Mammary epithelial cell (primary cell): ENCODE data around the gene EIF2AK3.

ENCODE experiments used
- EZH2 ChIP-seq: IDR thresholded peaks from 2 replicates; pipeline ENCODE4 v1.6.1; 2012; ENCODE audit warnings: low read length, inconsistent platforms, borderline replicate concordance
- TF ChIP-seq, protein P1 (sequence below), 2 donors: IDR thresholded peaks in 1 of 2; conservative IDR thresholded peaks in 1 of 2; 2 replicates each; pipeline ENCODE4 v1.5.1; 2011 to 2012; ENCODE audit warnings: inconsistent platforms in 2 of 2, low read length in 2 of 2, mild to moderate bottlenecking in 2 of 2, control low read depth in 1 of 2, low read depth in 1 of 2; ENCODE audit not compliant: insufficient read depth in 1 of 2; ENCODE audit errors: extremely low read depth in 1 of 2

GRCh38 chr2:88656690-88657089 lies 29.4 kb upstream of the EIF2AK3 start:
- TF ChIP-seq, protein P1, sequence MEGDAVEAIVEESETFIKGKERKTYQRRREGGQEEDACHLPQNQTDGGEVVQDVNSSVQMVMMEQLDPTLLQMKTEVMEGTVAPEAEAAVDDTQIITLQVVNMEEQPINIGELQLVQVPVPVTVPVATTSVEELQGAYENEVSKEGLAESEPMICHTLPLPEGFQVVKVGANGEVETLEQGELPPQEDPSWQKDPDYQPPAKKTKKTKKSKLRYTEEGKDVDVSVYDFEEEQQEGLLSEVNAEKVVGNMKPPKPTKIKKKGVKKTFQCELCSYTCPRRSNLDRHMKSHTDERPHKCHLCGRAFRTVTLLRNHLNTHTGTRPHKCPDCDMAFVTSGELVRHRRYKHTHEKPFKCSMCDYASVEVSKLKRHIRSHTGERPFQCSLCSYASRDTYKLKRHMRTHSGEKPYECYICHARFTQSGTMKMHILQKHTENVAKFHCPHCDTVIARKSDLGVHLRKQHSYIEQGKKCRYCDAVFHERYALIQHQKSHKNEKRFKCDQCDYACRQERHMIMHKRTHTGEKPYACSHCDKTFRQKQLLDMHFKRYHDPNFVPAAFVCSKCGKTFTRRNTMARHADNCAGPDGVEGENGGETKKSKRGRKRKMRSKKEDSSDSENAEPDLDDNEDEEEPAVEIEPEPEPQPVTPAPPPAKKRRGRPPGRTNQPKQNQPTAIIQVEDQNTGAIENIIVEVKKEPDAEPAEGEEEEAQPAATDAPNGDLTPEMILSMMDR (conservative IDR thresholded peaks at IDR 0.05 in 1 of 2, IDR thresholded peaks at IDR 0.05 in 1 of 2; ENCODE audit: extremely low read depth in 1 of 2, insufficient read depth in 1 of 2, low read depth in 1 of 2, low read length in 2 of 2): no peak
- no peak for TF ChIP-seq EZH2
